HG03432 (cell line): ENCODE data around the gene ADAMTS16.
"Not testable (repeated sequence)": the region's sequence is repeated elsewhere in the genome, so short reads cannot be mapped to it uniquely, and the experiment has no call there.

Experiments used
- ATAC-seq: cut with Tn5 transposase; IDR thresholded peaks from one replicate; pipeline ENCODE4 v1.9.1; 2021; ENCODE audit warnings: mild to moderate bottlenecking, moderate library complexity; ENCODE audit not compliant: unreplicated experiment

Gene ADAMTS16

GRCh38 chr5:5139777-5140478 is at the start of gene ADAMTS16:
Gene ADAMTS16, plus strand, starts transcription at chr5:5140330. Its CDS starts 138 bp downstream, at chr5:5140468.
- ATAC-seq, result no peak

- no peak for ATAC-seq
These were observed 48.0 kb upstream of the ADAMTS16 start for GRCh38 chr5:5092149-5092548.

GRCh38 chr5:5100635-5101034 is 39.5 kb upstream of the ADAMTS16 start:
- ATAC-seq, result no peak

GRCh38 chr5:5101676-5102075 is 38.5 kb upstream of the ADAMTS16 start:
- no peak for ATAC-seq

- ATAC-seq, result no peak
These were observed 36.9 kb upstream of the ADAMTS16 start for GRCh38 chr5:5103245-5103644.

GRCh38 chr5:5104550-5104949 is 35.6 kb upstream of the ADAMTS16 start:
- no peak for ATAC-seq

GRCh38 chr5:5105531-5105930 is 34.6 kb upstream of the ADAMTS16 start:
- no peak for ATAC-seq

GRCh38 chr5:5116956-5117355 is 23.2 kb upstream of the ADAMTS16 start:
- peak; percentile 93 for ATAC-seq

GRCh38 chr5:5122776-5123175 is 17.4 kb upstream of the ADAMTS16 start:
- ATAC-seq, result no peak

- no peak for ATAC-seq
These were observed 15.9 kb upstream of the ADAMTS16 start for GRCh38 chr5:5124231-5124630.

- ATAC-seq, result no peak
These were observed 13.7 kb upstream of the ADAMTS16 start for GRCh38 chr5:5126444-5126843.

GRCh38 chr5:5128766-5129165 is 11.4 kb upstream of the ADAMTS16 start:
- no peak for ATAC-seq

- no peak for ATAC-seq
These were observed 7.9 kb upstream of the ADAMTS16 start for GRCh38 chr5:5132234-5132633.

- ATAC-seq, result no peak
These were observed 7.3 kb upstream of the ADAMTS16 start for GRCh38 chr5:5132693-5133295.

- no peak for ATAC-seq
These were observed 6.0 kb upstream of the ADAMTS16 start for GRCh38 chr5:5134107-5134506.

GRCh38 chr5:5135957-5136676 is 4.0 kb upstream of the ADAMTS16 start:
- no peak for ATAC-seq

GRCh38 chr5:5137851-5138250 is 2.3 kb upstream of the ADAMTS16 start:
- ATAC-seq, result not testable (repeated sequence)

GRCh38 chr5:5139336-5139776 is 774 bp upstream of the ADAMTS16 start:
- no peak for ATAC-seq

- ATAC-seq, result no peak
These were observed 579 bp downstream of the ADAMTS16 start for GRCh38 chr5:5140479-5141338.

GRCh38 chr5:5141339-5141599 is 1.1 kb downstream of the ADAMTS16 start:
- no peak for ATAC-seq
